BJ (cell line): Measurements from ENCODE around the gene AXIN1. TPM values are rescaled to one million over a fixed set of nuclear protein-coding genes. Genes with fewer than 3 reads are reported as not detected.

Experiments
- CTCF ChIA-PET: fragments of 350-600 bp; formaldehyde crosslinking; extraction: SDS; loops from one replicate; lab custom pipeline; 2021; ENCODE audit warnings: antibody characterized with exemption, inconsistent platforms; lab: Yijun Ruan, JAX
- POLR2A ChIA-PET: fragments of 300-600 bp; sonication (Branson Sonifier 250); formaldehyde crosslinking; extraction: SDS; loops from one replicate; lab custom pipeline; 2021; ENCODE audit warnings: antibody characterized with exemption; lab: Charles Lee
- DNase-seq: peaks from one replicate; pipeline ENCODE4 v3.0.0-alpha.2; 2011; ENCODE audit warnings: low read depth
- H3K27me3 ChIP-seq: 2 replicates; pipeline ENCODE4 v1.6.0; 2011; ENCODE audit warnings: low read length; ENCODE audit not compliant: control insufficient read depth, insufficient read depth
- H3K36me3 ChIP-seq: 2 replicates; pipeline ENCODE4 v1.5.1; 2011; ENCODE audit warnings: low read length; ENCODE audit not compliant: control insufficient read depth, insufficient read depth
- H3K4me3 ChIP-seq: 2 replicates; pipeline ENCODE4 v1.5.1; 2011; ENCODE audit warnings: low read depth, mild to moderate bottlenecking, control low read depth, low read length
- polyA plus RNA-seq: library from polyadenylated mRNA; depleted of rRNA; stranded (reverse); fragments of >200 nt; gene quantifications from 2 replicates; pipeline ENCODE4 v1.2.3, GENCODE V29; 2011
- TF ChIP-seq, protein P1 (sequence below): IDR thresholded peaks from 2 replicates; pipeline ENCODE4 v1.5.1; 2011; ENCODE audit warnings: low read depth, mild to moderate bottlenecking, control low read depth, inconsistent platforms, low read length, moderate library complexity; ENCODE audit not compliant: insufficient read depth

AXIN1 gene
- polyA plus RNA-seq, 1 experiment, result 4.3 TPM

DNA sequence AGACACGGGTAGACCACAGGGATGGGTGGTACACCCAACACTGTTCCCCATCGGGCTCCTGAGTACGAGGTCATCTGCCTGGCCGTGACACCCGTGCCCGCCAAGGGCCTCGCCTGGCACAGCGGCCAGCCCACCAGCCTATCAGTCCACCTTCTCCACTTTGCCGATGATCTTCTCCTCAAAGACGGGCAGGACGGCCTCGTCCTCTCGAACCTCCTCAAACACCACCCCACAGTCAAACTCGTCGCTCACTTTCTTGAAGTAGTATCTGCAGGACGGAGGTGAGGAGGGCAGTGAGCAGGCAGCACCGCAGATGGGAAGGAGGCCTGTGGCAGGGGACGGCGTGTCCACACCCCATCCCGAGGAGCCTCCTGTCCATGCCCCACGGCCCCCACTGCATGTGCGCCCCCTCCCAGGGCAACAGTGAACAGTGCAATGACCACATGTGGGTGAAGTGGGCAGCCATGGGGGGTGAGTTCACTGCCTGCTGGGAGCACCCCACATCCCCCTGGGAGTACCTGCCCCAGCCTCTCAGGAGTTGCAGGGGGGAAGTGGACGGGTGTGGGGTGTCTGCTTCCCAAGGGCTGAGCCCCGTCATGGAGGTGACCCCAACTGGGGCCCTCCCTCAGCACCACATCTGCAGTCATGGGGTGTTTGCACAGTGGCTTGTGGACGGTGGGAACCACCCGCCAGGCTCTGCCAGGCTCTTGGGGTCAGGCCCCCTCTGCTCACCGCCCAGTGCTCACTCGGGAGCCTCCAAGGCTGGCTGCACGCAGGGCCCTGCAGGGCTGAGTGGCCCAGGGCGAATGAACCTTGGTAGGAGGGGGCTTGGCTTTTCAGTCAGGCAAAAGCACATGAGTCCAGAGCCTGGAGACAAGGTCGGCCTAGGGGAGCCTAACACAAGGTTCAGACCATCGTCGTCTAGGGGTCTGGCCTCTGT, 64.3 kb downstream of the AXIN1 start:
- DNase-seq, result no peak
- H3K4me3 ChIP-seq, result no peak overlapping the region
- H3K27me3 ChIP-seq, result no peaks in the 10 kb centered on the region
- POLR2A ChIA-PET, result no interaction called here
- H3K36me3 ChIP-seq, result peaks cover 14% of the 10 kb centered on the region
- CTCF ChIA-PET, result no interaction called here
- TF ChIP-seq, protein P1, sequence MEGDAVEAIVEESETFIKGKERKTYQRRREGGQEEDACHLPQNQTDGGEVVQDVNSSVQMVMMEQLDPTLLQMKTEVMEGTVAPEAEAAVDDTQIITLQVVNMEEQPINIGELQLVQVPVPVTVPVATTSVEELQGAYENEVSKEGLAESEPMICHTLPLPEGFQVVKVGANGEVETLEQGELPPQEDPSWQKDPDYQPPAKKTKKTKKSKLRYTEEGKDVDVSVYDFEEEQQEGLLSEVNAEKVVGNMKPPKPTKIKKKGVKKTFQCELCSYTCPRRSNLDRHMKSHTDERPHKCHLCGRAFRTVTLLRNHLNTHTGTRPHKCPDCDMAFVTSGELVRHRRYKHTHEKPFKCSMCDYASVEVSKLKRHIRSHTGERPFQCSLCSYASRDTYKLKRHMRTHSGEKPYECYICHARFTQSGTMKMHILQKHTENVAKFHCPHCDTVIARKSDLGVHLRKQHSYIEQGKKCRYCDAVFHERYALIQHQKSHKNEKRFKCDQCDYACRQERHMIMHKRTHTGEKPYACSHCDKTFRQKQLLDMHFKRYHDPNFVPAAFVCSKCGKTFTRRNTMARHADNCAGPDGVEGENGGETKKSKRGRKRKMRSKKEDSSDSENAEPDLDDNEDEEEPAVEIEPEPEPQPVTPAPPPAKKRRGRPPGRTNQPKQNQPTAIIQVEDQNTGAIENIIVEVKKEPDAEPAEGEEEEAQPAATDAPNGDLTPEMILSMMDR, result no peak

DNA sequence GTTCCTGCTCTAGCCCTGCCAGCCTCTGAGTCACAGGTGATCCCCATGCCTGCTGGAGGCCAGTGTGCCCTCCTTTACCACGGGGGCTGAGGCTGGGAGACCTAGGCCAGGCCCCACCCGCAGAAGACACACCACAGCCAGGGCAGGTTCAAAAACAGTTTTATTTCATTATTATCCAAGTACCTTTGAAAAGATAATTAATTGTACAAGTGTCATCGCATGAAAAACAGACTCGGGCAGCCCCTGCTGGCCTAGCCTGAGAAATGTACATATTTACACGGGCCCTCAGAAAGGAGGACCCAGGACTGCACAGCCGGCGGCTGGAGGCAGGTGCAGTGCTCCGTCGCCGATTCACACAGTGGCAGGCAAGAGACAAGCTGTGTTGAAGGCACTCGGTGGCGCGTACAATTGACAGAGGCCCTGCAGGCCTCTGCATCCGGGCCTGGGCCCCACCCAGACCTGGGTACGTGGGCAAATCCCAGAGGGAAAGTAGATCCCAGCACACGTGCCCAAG, 65.2 kb downstream of the AXIN1 start:
- no peak for DNase-seq
- CTCF ChIA-PET, result no interaction called here
- TF ChIP-seq, protein P1, result no peak
- no peak overlapping the region for H3K4me3 ChIP-seq
- H3K36me3 ChIP-seq, result peaks cover 11% of the 10 kb centered on the region
- POLR2A ChIA-PET, result no interaction called here
- H3K27me3 ChIP-seq, result no peaks in the 10 kb centered on the region

DNA sequence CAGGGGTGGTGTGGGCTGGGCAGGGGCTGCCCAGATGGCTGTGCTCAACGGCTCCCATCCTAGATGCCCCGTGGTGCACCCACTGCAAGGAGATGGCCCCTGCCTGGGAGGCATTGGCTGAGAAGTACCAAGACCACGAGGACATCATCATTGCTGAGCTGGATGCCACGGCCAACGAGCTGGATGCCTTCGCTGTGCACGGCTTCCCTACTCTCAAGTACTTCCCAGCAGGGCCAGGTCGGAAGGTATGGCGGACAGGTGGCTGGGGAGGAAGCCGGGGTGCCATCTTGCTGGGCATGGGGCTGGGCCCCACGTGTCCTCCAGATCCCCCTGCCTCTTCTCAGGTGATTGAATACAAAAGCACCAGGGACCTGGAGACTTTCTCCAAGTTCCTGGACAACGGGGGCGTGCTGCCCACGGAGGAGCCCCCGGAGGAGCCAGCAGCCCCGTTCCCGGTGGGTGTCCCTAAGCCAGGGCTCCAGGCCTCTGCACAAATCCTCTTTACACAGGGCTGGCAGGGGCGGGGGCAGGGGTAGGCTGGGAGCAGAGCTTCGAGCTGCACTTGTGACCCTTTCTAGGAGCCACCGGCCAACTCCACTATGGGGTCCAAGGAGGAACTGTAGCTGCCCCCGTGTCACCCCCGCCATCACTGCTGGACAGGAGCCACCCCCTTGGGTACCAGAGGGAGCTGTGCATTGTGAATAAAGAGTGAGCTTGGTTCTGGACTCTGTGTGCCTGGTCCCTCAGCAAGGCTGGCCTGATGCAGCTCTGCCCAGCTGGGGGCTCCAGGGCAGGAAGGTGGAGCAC, 65.8 kb downstream of the AXIN1 start:
- TF ChIP-seq, protein P1, result no peak
- CTCF ChIA-PET, result no interaction called here
- peaks cover 11% of the 10 kb centered on the region for H3K36me3 ChIP-seq
- POLR2A ChIA-PET, result no interaction called here
- no peak for DNase-seq
- no peaks in the 10 kb centered on the region for H3K27me3 ChIP-seq
- H3K4me3 ChIP-seq, result no peak overlapping the region

DNA sequence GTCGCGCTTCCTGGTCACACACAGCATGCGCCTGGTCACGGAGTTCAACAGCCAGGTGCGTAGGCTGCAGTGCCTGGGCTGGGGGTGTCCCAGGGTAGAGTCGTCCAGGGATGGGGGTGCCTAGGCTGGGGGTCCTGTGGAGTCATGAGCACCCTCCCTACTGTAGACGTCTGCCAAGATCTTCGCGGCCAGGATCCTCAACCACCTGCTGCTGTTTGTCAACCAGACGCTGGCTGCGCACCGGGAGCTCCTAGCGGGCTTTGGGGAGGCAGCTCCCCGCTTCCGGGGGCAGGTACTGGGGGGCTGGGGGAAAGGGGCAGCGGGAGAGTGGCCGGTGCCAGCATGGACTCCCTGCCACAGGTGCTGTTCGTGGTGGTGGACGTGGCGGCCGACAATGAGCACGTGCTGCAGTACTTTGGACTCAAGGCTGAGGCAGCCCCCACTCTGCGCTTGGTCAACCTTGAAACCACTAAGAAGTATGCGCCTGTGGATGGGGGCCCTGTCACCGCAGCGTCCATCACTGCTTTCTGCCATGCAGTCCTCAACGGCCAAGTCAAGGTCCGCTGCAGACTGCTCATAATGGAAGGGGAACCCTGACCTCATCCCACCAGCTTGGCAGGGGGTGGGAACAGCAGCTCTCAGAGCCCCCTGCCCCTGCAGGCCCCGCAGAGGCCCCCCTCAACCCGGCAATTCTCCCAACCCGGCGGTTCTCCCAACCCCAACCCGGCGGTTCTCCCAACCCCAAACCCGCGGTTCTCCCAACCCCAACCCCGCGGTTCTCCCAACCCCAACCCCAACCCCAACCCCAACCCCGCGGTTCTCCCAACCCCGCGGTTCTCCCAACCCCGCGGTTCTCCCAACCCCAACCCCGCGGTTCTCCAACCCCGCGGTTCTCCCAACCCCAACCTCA, 67.1 kb downstream of the AXIN1 start:
- no peak for DNase-seq
- no peak overlapping the region for H3K4me3 ChIP-seq
- peaks cover 6% of the 10 kb centered on the region for H3K36me3 ChIP-seq
- H3K27me3 ChIP-seq, result no peaks in the 10 kb centered on the region
- ChIA-PET POLR2A (no interaction called here), CTCF (no interaction called here)
- TF ChIP-seq, protein P1, result no peak
